ENCODE data around the gene BCAP31. TPM values are rescaled to one million over a fixed set of nuclear protein-coding genes. Genes with fewer than 3 reads are reported as not detected.
"Not testable (repeated sequence)": the region's sequence is repeated elsewhere in the genome, so short reads cannot be mapped to it uniquely, and the experiment has no call there.

The BCAP31 gene
- total and polyA plus RNA-seq, 2 donors from 2014 or later, result 218 to 246 TPM

DNA sequence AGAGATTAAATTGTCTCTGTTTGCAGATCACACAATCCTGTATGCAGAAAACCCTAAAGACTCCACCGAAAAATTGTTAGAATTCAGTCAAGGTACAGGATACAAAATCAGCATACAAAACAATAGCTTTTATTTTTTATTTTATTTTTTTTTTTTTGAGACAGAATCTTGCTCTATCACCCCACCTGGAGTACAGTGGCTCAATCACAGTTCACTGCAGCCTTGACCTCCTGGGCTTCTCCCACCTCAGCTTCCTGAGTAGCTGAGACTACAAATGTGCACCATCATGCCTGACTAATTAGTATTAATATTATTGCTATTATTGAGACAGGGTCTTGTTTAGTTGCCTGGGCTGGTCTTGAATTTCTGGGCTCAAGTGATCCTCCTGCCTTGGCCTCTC is 30.9 kb upstream of the BCAP31 start:
- intact Hi-C loops (cut with DNase I), result no loop called here
- Histone ChIP-seq H3K4me3 (ENCODE audit: low read length in 3 of 3) (no peak overlapping the region), H3K9ac (ENCODE audit: low read length in 3 of 3) (no peak overlapping the region), H3K27ac (ENCODE audit: low read depth in 2 of 2, low read length in 2 of 2) (no peak overlapping the region), H3K27me3 (ENCODE audit: control insufficient read depth, insufficient read depth, low read length) (no peaks in the 10 kb centered on the region), H3K9me3 (ENCODE audit: control insufficient read depth in 2 of 3, insufficient read depth in 1 of 3, low read length in 3 of 3) (peaks cover 0 to 1% (median 0%) of the 10 kb centered on the region in 3 donors), H3K36me3 (ENCODE audit: control insufficient read depth in 2 of 3, insufficient read depth in 3 of 3, low read length in 3 of 3) (no peaks in the 10 kb centered on the region), H3K4me1 (ENCODE audit: control insufficient read depth in 2 of 3, insufficient read depth in 2 of 3, low read depth in 1 of 3, low read length in 3 of 3) (no peaks in the 10 kb centered on the region)
- FAIRE-seq, result peak; percentile 11
- TF ChIP-seq, protein P1, sequence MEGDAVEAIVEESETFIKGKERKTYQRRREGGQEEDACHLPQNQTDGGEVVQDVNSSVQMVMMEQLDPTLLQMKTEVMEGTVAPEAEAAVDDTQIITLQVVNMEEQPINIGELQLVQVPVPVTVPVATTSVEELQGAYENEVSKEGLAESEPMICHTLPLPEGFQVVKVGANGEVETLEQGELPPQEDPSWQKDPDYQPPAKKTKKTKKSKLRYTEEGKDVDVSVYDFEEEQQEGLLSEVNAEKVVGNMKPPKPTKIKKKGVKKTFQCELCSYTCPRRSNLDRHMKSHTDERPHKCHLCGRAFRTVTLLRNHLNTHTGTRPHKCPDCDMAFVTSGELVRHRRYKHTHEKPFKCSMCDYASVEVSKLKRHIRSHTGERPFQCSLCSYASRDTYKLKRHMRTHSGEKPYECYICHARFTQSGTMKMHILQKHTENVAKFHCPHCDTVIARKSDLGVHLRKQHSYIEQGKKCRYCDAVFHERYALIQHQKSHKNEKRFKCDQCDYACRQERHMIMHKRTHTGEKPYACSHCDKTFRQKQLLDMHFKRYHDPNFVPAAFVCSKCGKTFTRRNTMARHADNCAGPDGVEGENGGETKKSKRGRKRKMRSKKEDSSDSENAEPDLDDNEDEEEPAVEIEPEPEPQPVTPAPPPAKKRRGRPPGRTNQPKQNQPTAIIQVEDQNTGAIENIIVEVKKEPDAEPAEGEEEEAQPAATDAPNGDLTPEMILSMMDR (IDR thresholded peaks at IDR 0.05; ENCODE audit: borderline replicate concordance, extremely low read depth, insufficient read depth), result no peak
- no peak for DNase-seq

DNA sequence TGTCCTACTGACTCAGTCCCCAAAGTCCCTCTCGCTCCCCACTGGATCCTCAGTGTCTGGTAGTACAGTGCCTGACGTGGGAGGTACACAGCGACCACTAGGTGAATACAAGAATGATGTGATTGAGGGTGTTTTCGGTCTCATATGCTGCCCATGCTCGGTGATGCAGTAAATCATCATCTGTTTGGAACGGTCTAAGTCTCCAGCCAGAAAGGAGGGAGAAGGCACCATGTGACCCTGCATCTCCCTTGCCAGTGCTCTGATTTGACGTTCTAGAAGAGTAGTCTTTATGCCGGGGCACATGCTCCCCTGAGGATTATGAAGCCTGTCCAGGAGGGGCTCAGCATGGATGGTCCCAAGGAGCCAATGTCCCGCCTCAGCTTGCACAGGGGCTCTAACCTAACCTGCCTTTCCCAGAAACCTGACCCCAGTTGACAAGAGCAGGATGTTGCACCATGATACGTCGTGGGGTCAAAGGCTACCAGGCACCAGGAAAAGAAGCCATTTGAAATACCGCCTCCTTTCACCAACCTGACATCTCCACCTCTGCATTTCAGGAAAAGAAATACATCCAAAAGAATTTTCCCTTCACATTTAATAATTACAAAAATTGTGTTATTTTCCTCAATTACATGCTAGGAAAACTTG is 26.1 kb upstream of the BCAP31 start:
- FAIRE-seq, result no peak
- Histone ChIP-seq H3K27ac (ENCODE audit: low read depth in 2 of 2, low read length in 2 of 2) (no peak overlapping the region), H3K4me3 (ENCODE audit: low read length in 3 of 3) (no peak overlapping the region), H3K4me1 (ENCODE audit: control insufficient read depth in 2 of 3, insufficient read depth in 2 of 3, low read depth in 1 of 3, low read length in 3 of 3) (no peaks in the 10 kb centered on the region), H3K27me3 (ENCODE audit: control insufficient read depth, insufficient read depth, low read length) (no peaks in the 10 kb centered on the region), H3K9me3 (ENCODE audit: control insufficient read depth in 2 of 3, insufficient read depth in 1 of 3, low read length in 3 of 3) (no peaks in the 10 kb centered on the region), H3K36me3 (ENCODE audit: control insufficient read depth in 2 of 3, insufficient read depth in 3 of 3, low read length in 3 of 3) (no peaks in the 10 kb centered on the region), H3K9ac (ENCODE audit: low read length in 3 of 3) (no peak overlapping the region)
- intact Hi-C loops (cut with DNase I), result no loop called here
- TF ChIP-seq, protein P1 (IDR thresholded peaks at IDR 0.05; ENCODE audit: borderline replicate concordance, extremely low read depth, insufficient read depth), result no peak
- DNase-seq, result peak in 2 of 5 donors; percentile 8 to 25

DNA sequence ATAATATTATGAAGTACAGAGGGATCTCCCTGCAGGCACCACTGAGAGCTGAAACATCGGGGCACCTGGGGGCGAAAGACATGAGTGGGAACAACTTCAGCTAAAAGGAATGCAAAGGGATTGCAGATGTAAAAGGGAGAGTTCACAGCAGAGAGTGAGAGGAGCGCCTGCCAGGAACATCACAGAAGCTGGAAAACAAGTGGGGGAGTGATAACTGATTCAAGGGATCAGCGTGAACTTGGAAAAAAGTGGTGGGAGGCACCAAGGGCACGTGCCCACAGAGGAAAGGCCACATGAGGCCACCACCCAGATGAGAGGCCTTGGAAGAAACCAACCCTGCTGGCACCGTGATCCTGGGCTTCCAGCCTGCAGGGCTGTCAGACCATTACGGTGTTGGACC is 24.8 kb upstream of the BCAP31 start:
- H3K27ac ChIP-seq (ENCODE audit: low read depth in 2 of 2, low read length in 2 of 2); H3K9me3 ChIP-seq (ENCODE audit: control insufficient read depth in 2 of 3, insufficient read depth in 1 of 3, low read length in 3 of 3); H3K27me3 ChIP-seq (ENCODE audit: control insufficient read depth, insufficient read depth, low read length); H3K4me1 ChIP-seq (ENCODE audit: control insufficient read depth in 2 of 3, insufficient read depth in 2 of 3, low read depth in 1 of 3, low read length in 3 of 3); H3K36me3 ChIP-seq (ENCODE audit: control insufficient read depth in 2 of 3, insufficient read depth in 3 of 3, low read length in 3 of 3); DNase-seq; H3K4me3 ChIP-seq (ENCODE audit: low read length in 3 of 3); FAIRE-seq; H3K9ac ChIP-seq (ENCODE audit: low read length in 3 of 3); intact Hi-C loops (cut with DNase I): not testable (repeated sequence)

DNA sequence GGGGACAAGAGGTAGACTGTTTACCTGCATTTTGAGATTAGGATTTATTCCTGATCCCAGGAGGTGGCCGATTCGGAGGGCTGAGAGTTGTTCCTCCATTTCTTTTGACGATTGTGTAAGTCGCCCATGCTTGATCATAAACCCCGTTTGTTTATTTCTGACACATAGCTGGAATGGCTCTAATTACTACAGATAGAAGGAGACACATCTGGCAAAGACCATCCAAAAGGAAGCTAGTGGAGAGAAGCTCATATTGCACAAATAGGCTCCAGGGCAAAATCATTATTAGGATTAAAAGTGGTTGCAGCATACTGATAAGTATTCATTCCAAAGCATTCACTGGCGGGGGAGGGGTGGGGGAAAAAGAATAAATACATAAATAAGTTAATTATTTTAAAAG is 22.8 kb upstream of the BCAP31 start:
- H3K27ac ChIP-seq (ENCODE audit: low read depth in 2 of 2, low read length in 2 of 2); H3K4me3 ChIP-seq (ENCODE audit: low read length in 3 of 3); H3K4me1 ChIP-seq (ENCODE audit: control insufficient read depth in 2 of 3, insufficient read depth in 2 of 3, low read depth in 1 of 3, low read length in 3 of 3); FAIRE-seq; intact Hi-C loops (cut with DNase I); H3K36me3 ChIP-seq (ENCODE audit: control insufficient read depth in 2 of 3, insufficient read depth in 3 of 3, low read length in 3 of 3); H3K9me3 ChIP-seq (ENCODE audit: control insufficient read depth in 2 of 3, insufficient read depth in 1 of 3, low read length in 3 of 3); DNase-seq; H3K27me3 ChIP-seq (ENCODE audit: control insufficient read depth, insufficient read depth, low read length); H3K9ac ChIP-seq (ENCODE audit: low read length in 3 of 3): not testable (repeated sequence)

Measured in kidney (tissue), 14 donors.